Sciatic nerve (tissue), 2 donors: ENCODE results near the gene COL6A1. TPM values are rescaled to one million over a fixed set of nuclear protein-coding genes. Genes with fewer than 3 reads are reported as not detected.

ENCODE experiments used
- ATAC-seq: fragments of 200-7000 bp; cut with Tn5 transposase; one replicate; pipeline ENCODE4 v1.9.1; 2020; ENCODE audit warnings: mild to moderate bottlenecking, moderate library complexity
- DNase-seq: peaks from one replicate; pipeline ENCODE4 v3.0.0-alpha.2; 2020; ENCODE audit warnings: low spot score
- intact Hi-C: fragments of 100-400 bp; cut with DNase I; formaldehyde crosslinking; loops from one replicate; pipeline ENCODE4 v1.14.2; 2022
- total RNA-seq: library from RNA; stranded (reverse); fragmentation: NEBNext Ultra II Directional; extraction: Animal tissue kit (Norgen Biotek cat#: 25700); gene quantifications from one replicate; pipeline ENCODE4 v1.2.1, GENCODE V29; 2021
- donor health status: DM: no; HTN: no; CAD: no.
- donor health status: DM: no; HTN: no; CAD: no.

The COL6A1 gene
- total RNA-seq, 1 donor from 2014 or later: 247 TPM

- intact Hi-C loops: no loop called here
- DNase-seq: no peak
- ATAC-seq: no peak
Observed at GRCh38 chr21:46014828-46015227, 33.3 kb downstream of the COL6A1 start.

- intact Hi-C loops: no loop called here
- DNase-seq (no peak), ATAC-seq (no peak)
Observed at GRCh38 chr21:46017148-46017547, 35.6 kb downstream of the COL6A1 start.

- no peak for ATAC-seq
- intact Hi-C loops: no loop called here
- DNase-seq: no peak
Observed at GRCh38 chr21:46017695-46018094, 36.1 kb downstream of the COL6A1 start.

GRCh38 chr21:46018615-46019014, 37.0 kb downstream of the COL6A1 start:
- intact Hi-C loops: no loop called here
- no peak for ATAC-seq
- no peak for DNase-seq

DNA sequence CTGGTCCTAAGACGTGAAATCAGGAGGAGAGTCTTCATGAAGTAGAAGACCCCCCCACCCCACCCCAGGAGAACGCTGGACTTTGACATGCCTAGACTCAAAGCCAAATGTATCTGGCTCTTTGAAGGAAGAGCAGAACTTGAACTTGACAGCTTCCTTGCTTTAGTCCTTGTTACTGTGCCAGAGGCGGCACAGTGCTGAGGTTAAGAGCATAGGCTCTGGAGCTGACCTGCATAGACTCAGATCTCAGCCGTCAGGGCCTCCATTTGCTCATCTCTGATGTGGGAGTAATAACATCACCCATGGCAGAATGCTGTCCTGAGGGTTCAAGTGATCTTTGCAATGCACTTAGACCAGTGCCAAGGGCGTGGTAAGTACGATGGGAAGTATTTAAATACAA, 39.0 kb downstream of the COL6A1 start:
- ATAC-seq (no peak), DNase-seq (no peak)
- intact Hi-C loops: no loop called here

- intact Hi-C loops: no loop called here
- ATAC-seq (no peak), DNase-seq (no peak)
Observed at GRCh38 chr21:46021398-46021797, 39.8 kb downstream of the COL6A1 start.

GRCh38 chr21:46021978-46022544, 40.5 kb downstream of the COL6A1 start:
- DNase-seq: peak; percentile 76
- ATAC-seq: peak; percentile 92
- intact Hi-C loops: no loop called here

GRCh38 chr21:46022551-46023525, 41.3 kb downstream of the COL6A1 start:
- DNase-seq (peak; percentile 68), ATAC-seq (peak; percentile 92)
- intact Hi-C loops: no loop called here

GRCh38 chr21:46023555-46023954, 42.0 kb downstream of the COL6A1 start:
- intact Hi-C loops: no loop called here
- DNase-seq (no peak), ATAC-seq (no peak)

GRCh38 chr21:46024141-46024540, 42.6 kb downstream of the COL6A1 start:
- DNase-seq (no peak), ATAC-seq (no peak)
- intact Hi-C loops: no loop called here

DNA sequence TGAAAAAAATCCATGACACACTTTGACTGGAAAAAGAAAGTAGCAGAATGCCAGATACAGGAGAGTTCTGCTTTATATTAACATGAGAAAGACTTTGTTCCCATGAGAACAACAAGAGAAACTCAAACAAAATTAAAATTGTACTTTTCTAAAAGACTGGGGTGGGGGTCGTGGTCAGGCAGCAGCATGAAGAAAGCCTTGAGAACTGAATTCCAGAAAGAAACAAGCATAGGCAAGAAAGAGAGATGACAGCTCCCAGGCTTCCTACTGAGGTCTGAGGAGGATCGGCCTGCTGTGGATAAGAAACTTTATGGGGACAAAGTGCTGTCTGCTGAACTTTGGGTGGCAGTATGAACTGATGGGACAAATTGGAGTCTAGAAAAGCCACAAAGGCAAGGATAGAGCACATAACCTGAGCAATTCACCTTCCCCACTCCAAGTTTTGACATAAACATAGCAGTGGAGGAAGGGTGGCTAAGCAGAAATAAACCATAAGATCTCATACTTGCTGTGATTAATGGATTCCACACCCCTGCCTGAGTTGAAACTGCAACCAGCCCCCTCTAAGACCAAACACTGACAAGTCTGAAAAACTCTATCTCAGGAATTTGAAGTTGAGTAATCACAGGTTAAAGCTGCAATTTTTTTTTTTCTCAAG, 43.7 kb downstream of the COL6A1 start:
- intact Hi-C loops: loop anchor here (5.0 kb wide), 1 partner anchor 1058 kb away; no protein-coding TSS in a partner anchor
- no peak for ATAC-seq
- no peak for DNase-seq

GRCh38 chr21:46027851-46028493, 46.4 kb downstream of the COL6A1 start:
- ATAC-seq (peak; percentile 67), DNase-seq (no peak)
- intact Hi-C loops: loop anchor here (5.0 kb wide), 1 partner anchor 1061 kb away; no protein-coding TSS in a partner anchor

GRCh38 chr21:46028573-46029091, 47.1 kb downstream of the COL6A1 start:
- DNase-seq: no peak
- intact Hi-C loops: loop anchor here (5.0 kb wide), 1 partner anchor 1061 kb away; no protein-coding TSS in a partner anchor
- ATAC-seq: peak; percentile 69

DNA sequence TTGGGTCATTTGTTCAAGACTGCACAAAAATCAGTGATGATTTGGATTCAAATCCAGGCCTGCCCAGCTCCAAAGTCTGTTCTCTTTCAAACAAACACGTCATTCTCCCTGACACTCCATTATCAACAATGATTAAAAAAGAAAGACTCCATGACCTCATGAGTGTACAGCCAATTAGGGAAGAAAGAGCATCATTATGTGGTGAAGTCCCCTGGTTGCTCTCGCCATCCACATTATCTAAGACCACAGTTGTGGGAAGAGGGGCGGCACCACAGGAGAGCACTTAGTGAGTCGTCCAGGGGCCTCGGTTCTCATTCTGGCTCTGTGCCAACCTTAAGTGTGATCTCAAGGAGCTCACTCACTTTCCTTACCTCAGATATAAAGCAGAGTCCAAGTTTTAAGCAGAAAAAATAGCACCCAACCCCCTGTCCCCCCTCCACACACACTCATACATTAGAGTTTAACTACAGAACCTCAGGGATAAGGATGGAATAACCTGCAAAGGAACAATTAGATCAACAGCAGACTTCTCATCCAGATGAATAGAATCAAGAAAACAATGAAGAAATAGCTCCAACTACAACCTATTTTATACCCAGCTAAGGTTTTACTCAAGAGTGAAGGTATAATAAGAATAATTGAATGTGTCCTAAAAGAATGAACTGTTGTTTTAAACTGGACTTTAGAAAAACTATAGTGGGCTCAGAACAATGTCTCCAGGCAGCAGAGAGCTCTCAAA, 47.8 kb downstream of the COL6A1 start:
- DNase-seq: no peak
- intact Hi-C loops: loop anchor here (5.0 kb wide), 1 partner anchor 1062 kb away; no protein-coding TSS in a partner anchor
- peak; percentile 6 for ATAC-seq

- no peak for ATAC-seq
- no peak for DNase-seq
- intact Hi-C loops: no loop called here
Observed at GRCh38 chr21:46031484-46031883, 49.9 kb downstream of the COL6A1 start.

GRCh38 chr21:46032100-46032499, 50.5 kb downstream of the COL6A1 start:
- ATAC-seq (no peak), DNase-seq (no peak)
- intact Hi-C loops: no loop called here

- DNase-seq (no peak), ATAC-seq (no peak)
- intact Hi-C loops: no loop called here
Observed at GRCh38 chr21:46033410-46034400, 52.1 kb downstream of the COL6A1 start.
